ENCODE measurements around the gene CLCN4.

Gene CLCN4

DNA sequence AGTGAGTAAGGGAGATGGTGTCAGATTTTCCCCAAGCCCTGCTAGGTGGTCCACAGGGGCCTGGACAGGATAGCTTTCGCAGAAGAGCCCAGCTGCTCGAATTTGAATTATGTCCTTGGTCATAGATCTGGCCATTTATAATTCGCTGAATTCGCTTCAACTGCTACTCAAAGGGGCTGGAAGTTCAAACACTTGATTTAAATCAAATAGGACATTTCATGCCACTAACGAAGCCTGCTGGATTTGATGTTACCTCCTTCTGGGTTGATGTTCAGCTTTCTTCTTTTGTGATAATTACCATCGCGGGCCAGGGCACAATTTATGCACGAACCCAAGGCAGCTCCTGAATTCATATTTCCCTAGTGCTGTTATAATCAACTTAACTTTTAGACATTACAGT, 67.0 kb downstream of the CLCN4 start:
- Histone ChIP-seq H3K27me3 (ENCODE audit: insufficient read depth, low read length) (no peaks in the 10 kb centered on the region), H3K36me3 (ENCODE audit: insufficient read depth, low read length) (no peaks in the 10 kb centered on the region), H2AFZ (ENCODE audit: low read depth, low read length) (no peak overlapping the region), H3K4me1 (ENCODE audit: insufficient read depth, low read length) (peaks cover 3% of the 10 kb centered on the region), H3K9me3 (ENCODE audit: low read length) (peaks cover 2% of the 10 kb centered on the region), H3K4me3 (ENCODE audit: low read length) (no peak overlapping the region)

DNA sequence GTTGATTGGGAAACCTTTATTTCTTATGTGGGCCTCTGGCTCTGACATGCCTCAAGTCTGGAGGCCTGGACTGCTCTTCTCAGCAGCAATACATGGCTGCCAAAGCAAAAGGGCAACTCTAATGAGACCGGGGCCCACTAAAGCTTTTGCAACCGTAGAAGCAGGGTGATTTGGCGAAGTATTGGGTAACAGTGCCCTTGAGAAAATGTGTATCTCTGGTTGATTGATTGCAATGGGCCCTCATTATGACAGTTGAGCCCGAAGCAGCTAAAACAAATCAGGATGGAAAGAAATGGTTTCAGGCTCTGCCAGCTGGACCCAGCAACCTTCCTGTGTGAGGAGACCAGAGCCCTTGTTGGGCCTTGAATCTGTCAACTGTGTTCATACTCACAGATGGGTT, 73.4 kb downstream of the CLCN4 start:
- Histone ChIP-seq H3K36me3 (ENCODE audit: insufficient read depth, low read length) (no peaks in the 10 kb centered on the region), H2AFZ (ENCODE audit: low read depth, low read length) (no peak overlapping the region), H3K4me3 (ENCODE audit: low read length) (no peak overlapping the region), H3K9me3 (ENCODE audit: low read length) (no peaks in the 10 kb centered on the region), H3K27me3 (ENCODE audit: insufficient read depth, low read length) (peaks cover 4% of the 10 kb centered on the region), H3K4me1 (ENCODE audit: insufficient read depth, low read length) (no peaks in the 10 kb centered on the region)

DNA sequence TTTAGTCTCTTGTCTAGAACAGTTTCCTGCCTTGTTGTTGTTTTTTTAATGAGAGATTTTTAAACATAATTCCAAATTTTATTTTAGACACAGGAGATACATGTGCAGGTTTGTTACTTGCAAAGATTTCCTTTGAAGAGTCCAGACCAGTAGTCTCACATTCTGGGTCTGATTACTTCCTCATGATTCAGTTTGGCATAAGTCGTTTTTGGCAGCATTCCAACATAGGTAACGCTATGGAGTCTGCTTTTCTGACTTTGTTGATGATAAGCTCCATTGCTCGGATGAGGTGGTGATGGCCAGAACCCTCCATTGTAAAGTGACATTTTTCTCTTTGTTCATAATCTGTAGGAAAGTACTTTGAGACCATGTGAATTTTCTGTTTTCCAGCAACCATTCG, 74.7 kb downstream of the CLCN4 start:
- Histone ChIP-seq H3K9me3 (ENCODE audit: low read length) (no peaks in the 10 kb centered on the region), H3K4me1 (ENCODE audit: insufficient read depth, low read length) (no peaks in the 10 kb centered on the region), H3K36me3 (ENCODE audit: insufficient read depth, low read length) (no peaks in the 10 kb centered on the region), H2AFZ (ENCODE audit: low read depth, low read length) (no peak overlapping the region), H3K4me3 (ENCODE audit: low read length) (no peak overlapping the region), H3K27me3 (ENCODE audit: insufficient read depth, low read length) (peaks cover 8% of the 10 kb centered on the region)

DNA sequence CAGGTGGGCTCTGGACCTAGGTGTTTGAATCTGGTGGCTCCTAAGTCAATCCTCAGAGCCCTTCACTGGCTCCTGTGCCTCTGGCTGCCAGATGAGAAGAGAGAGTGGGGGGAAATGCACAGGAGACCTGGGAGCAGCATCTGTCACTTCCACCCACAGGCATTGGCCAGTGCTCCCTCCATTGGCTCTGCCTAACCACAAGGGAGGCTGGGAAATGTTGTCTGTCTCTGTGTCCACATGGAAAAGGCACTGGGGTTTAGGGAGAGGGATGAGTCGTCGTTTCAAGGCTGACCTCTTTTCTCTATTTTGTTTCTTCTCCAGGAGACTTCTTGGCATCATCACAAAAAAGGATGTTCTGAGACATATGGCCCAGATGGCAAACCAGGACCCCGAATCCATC, 76.4 kb downstream of the CLCN4 start:
- Histone ChIP-seq H3K4me1 (ENCODE audit: insufficient read depth, low read length) (no peaks in the 10 kb centered on the region), H3K4me3 (ENCODE audit: low read length) (no peak overlapping the region), H3K36me3 (ENCODE audit: insufficient read depth, low read length) (no peaks in the 10 kb centered on the region), H3K9me3 (ENCODE audit: low read length) (no peaks in the 10 kb centered on the region), H3K27me3 (ENCODE audit: insufficient read depth, low read length) (peaks cover 8% of the 10 kb centered on the region), H2AFZ (ENCODE audit: low read depth, low read length) (no peak overlapping the region)

DNA sequence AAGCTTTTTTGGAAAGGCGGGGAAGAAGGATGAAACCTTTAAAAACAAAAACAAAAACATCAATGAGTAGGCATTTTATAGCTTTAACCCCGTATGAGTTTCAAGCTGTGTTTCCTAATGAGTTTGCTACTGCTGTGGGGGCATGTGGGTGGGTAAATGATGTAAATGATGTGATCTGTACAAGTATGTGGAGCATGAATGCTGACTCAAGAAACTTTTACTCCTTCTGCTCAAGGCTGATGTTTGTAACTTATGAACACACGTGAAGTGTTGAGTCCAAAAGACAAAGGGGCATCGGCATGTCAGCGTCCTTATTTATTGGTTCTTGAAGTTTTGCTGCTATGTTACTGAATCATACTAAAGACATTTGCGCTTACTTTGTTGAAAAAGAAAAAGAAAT, 76.9 kb downstream of the CLCN4 start:
- H3K27me3 ChIP-seq (ENCODE audit: insufficient read depth, low read length) = peaks cover 8% of the 10 kb centered on the region
- no peak overlapping the region for H3K4me3 ChIP-seq (ENCODE audit: low read length)
- H3K4me1 ChIP-seq (ENCODE audit: insufficient read depth, low read length) = no peaks in the 10 kb centered on the region
- no peaks in the 10 kb centered on the region for H3K9me3 ChIP-seq (ENCODE audit: low read length)
- H2AFZ ChIP-seq (ENCODE audit: low read depth, low read length) = no peak overlapping the region
- H3K36me3 ChIP-seq (ENCODE audit: insufficient read depth, low read length) = no peaks in the 10 kb centered on the region

DNA sequence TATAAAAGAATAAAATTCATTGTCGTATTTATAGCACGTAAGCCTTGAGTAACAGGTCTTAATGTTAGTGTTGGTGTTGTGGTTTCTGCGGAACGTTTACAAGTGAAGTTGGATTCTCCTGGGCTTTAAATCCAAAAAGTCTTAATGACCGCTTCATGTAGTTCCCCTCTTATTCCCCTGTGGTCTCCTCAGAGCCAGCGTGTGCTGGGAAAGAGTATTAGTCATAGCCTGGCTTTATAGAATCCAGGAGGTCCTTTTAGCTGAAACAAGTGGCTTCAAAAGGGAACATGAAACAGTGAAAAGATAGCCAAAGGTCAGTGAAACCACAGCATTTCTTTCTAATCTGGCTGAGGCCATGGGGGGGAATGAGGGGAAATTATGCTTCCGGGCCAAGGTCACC, 79.1 kb downstream of the CLCN4 start:
- no peaks in the 10 kb centered on the region for H3K36me3 ChIP-seq (ENCODE audit: insufficient read depth, low read length)
- H3K4me3 ChIP-seq (ENCODE audit: low read length) = no peak overlapping the region
- peaks cover 8% of the 10 kb centered on the region for H3K27me3 ChIP-seq (ENCODE audit: insufficient read depth, low read length)
- H3K4me1 ChIP-seq (ENCODE audit: insufficient read depth, low read length) = no peaks in the 10 kb centered on the region
- H2AFZ ChIP-seq (ENCODE audit: low read depth, low read length) = no peak overlapping the region
- H3K9me3 ChIP-seq (ENCODE audit: low read length) = no peaks in the 10 kb centered on the region

DNA sequence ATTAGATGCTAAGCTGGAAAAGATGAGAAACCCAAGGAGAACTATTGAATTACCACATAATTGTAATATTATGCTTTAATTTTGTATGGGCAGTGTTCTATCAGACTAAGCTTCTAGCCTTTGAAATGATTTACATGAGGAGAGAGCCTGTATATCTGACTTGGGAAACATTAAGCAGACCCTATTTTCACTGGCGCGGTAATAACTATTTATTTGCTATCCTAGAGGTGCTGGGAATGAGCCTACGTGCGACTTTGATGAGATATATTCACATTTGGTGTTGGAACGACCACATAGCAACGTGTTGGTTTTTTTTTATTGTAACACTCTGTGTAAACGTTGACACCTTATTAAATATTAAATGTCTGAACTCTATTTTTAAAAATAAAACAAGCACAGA, 80.5 kb downstream of the CLCN4 start:
- no peaks in the 10 kb centered on the region for H3K4me1 ChIP-seq (ENCODE audit: insufficient read depth, low read length)
- H3K27me3 ChIP-seq (ENCODE audit: insufficient read depth, low read length) = peaks cover 8% of the 10 kb centered on the region
- H3K9me3 ChIP-seq (ENCODE audit: low read length) = no peaks in the 10 kb centered on the region
- no peak overlapping the region for H2AFZ ChIP-seq (ENCODE audit: low read depth, low read length)
- H3K36me3 ChIP-seq (ENCODE audit: insufficient read depth, low read length) = no peaks in the 10 kb centered on the region
- H3K4me3 ChIP-seq (ENCODE audit: low read length) = no peak overlapping the region

DNA sequence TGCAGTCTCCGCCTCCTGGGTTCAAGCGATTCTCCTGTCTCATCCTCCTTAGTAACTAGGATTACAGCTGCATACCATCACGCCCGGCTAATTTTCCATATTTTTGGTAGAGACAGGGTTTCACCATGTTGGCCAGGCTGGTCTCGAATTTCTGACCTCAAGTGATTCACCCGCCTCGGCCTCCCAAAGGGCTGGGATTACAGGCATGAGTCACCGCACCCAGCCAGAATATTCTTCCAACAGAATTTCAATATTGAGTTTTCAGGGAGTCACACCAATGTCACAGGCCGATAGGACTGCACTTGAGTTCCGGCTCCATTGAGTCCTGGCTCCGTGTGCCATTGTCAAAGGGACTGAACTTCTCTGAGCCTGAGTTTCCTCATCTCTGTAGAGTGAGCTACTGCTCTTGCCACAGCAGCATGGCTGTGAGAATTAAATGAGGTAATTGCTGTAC, 82.9 kb downstream of the CLCN4 start:
- H3K36me3 ChIP-seq (ENCODE audit: insufficient read depth, low read length) = no peaks in the 10 kb centered on the region
- no peaks in the 10 kb centered on the region for H3K4me1 ChIP-seq (ENCODE audit: insufficient read depth, low read length)
- H3K9me3 ChIP-seq (ENCODE audit: low read length) = no peaks in the 10 kb centered on the region
- no peak overlapping the region for H2AFZ ChIP-seq (ENCODE audit: low read depth, low read length)
- H3K4me3 ChIP-seq (ENCODE audit: low read length) = no peak overlapping the region
- H3K27me3 ChIP-seq (ENCODE audit: insufficient read depth, low read length) = peaks cover 4% of the 10 kb centered on the region

DNA sequence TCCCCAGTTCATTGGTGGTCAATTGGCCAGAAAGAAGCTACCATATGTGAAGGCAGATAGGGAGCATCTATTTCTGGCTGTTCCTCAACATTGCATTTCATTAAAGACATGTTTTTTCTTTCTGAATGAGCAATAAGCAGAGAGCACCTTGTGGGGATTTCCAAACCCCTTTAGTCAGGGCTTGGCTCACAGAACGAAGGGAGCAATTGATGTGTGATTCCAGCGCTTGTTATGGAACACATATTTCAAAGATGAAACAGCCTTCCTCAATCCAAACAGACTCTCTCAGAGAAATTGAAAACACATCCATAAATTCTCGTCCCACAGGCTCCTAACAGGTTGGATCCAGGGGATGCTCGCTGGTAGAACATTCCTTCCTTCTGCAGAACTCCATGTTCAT, 84.1 kb downstream of the CLCN4 start:
- no peaks in the 10 kb centered on the region for H3K4me1 ChIP-seq (ENCODE audit: insufficient read depth, low read length)
- no peaks in the 10 kb centered on the region for H3K36me3 ChIP-seq (ENCODE audit: insufficient read depth, low read length)
- peaks cover 7% of the 10 kb centered on the region for H3K27me3 ChIP-seq (ENCODE audit: insufficient read depth, low read length)
- no peak overlapping the region for H3K4me3 ChIP-seq (ENCODE audit: low read length)
- no peak overlapping the region for H2AFZ ChIP-seq (ENCODE audit: low read depth, low read length)
- no peaks in the 10 kb centered on the region for H3K9me3 ChIP-seq (ENCODE audit: low read length)

DNA sequence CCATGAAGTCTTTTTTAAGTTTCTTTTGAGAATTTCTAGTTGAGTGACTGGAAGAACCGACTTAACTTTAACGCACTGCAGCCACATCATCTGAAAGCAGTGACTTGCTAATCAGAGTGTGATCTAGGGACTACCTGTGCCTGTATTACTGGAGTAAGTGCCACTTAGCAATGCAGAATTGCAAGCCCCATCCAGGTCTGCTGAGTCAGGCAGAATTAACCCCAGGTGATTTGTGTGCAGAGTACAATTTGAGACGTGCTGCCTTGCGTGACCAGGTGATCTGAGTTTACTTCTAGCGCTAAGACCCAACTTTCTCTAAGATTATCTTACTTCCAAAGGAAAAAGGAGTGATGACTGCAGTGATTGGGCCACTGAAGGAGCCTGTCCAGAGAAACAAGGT, 85.3 kb downstream of the CLCN4 start:
- Histone ChIP-seq H2AFZ (ENCODE audit: low read depth, low read length) (no peak overlapping the region), H3K36me3 (ENCODE audit: insufficient read depth, low read length) (no peaks in the 10 kb centered on the region), H3K4me1 (ENCODE audit: insufficient read depth, low read length) (no peaks in the 10 kb centered on the region), H3K27me3 (ENCODE audit: insufficient read depth, low read length) (peaks cover 2% of the 10 kb centered on the region), H3K9me3 (ENCODE audit: low read length) (no peaks in the 10 kb centered on the region), H3K4me3 (ENCODE audit: low read length) (no peak overlapping the region)

DNA sequence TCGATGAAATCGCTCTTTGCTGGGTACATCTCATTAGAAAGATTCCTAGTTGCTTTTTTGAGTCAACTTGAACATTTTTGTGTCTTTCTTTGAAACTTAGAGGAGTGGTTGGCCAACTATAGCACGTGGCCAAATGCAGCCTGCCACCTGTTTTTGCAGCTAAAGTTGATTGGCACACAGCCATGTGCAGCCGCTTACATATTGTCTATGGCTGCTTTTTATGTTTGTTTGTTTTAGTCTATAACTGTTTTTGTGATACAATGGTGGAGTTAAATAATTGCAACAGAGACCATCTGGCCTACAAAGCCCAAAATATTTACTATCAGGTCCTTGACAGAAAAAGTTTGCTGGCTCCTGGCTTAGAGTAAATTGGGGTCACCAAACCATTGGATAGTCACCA, 86.3 kb downstream of the CLCN4 start:
- Histone ChIP-seq H3K27me3 (ENCODE audit: insufficient read depth, low read length) (peaks cover 6% of the 10 kb centered on the region), H3K4me3 (ENCODE audit: low read length) (no peak overlapping the region), H3K4me1 (ENCODE audit: insufficient read depth, low read length) (no peaks in the 10 kb centered on the region), H2AFZ (ENCODE audit: low read depth, low read length) (no peak overlapping the region), H3K9me3 (ENCODE audit: low read length) (no peaks in the 10 kb centered on the region), H3K36me3 (ENCODE audit: insufficient read depth, low read length) (no peaks in the 10 kb centered on the region)

DNA sequence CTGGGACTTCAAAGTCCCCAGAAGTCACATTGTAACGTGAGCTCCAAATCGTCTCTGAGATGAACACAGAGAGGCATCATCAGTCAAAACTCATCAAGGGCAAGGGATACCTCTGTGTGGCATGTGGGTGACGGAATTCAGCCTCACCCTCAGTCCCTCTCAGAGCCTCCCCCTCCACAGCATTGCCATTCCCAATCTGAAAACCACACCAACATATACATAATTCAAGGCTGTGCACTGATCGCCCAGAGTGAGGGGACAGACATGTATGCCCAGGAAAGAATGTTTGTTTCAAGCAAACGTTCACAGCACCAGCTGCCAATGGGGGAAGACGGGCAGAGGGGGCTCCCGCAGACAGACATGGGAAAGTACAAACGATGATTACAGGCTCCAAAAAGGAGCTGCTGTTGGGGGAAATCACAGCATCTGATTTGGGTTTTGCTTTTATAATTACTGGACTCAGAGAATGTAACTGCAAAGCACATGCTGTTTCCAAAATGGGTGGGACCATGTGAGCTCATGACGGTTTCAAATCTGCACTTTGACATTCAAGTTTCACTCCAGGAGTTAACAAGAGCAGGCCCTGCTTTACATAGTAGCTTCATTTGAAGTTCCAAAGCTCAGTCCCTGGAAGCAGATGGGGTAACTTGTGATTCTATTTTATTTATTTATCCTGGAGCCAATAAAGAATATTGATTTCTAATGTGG, 88.3 kb downstream of the CLCN4 start:
- Histone ChIP-seq H3K9me3 (ENCODE audit: low read length) (no peaks in the 10 kb centered on the region), H3K36me3 (ENCODE audit: insufficient read depth, low read length) (no peaks in the 10 kb centered on the region), H3K4me3 (ENCODE audit: low read length) (no peak overlapping the region)

DNA sequence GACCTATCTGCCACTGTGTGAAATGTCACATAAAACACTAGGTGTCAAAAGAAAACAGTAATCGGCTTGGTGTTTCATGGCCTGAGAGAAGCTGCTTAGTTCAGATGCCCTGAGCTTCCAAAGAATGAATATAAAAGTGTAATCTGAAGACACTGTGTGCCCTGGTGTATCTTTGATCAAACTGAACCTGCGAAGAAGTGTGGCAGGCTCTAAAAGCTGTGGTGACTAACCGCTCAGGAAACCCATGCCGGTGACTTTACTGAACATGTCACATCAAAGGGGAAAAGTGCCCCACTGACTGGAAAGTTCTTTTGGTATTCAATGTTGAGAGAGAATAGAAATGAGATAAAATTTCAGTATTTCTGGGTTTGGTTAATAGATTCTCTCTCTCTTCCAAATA, 89.1 kb downstream of the CLCN4 start:
- no peak overlapping the region for H2AFZ ChIP-seq (ENCODE audit: low read depth, low read length)
- H3K9me3 ChIP-seq (ENCODE audit: low read length) = no peaks in the 10 kb centered on the region
- H3K4me1 ChIP-seq (ENCODE audit: insufficient read depth, low read length) = no peaks in the 10 kb centered on the region
- peaks cover 6% of the 10 kb centered on the region for H3K27me3 ChIP-seq (ENCODE audit: insufficient read depth, low read length)
- no peak overlapping the region for H3K4me3 ChIP-seq (ENCODE audit: low read length)
- no peaks in the 10 kb centered on the region for H3K36me3 ChIP-seq (ENCODE audit: insufficient read depth, low read length)

More for the DNA sequence above, 88.3 kb downstream of the CLCN4 start:
- Histone ChIP-seq H2AFZ (ENCODE audit: low read depth, low read length) (no peak overlapping the region), H3K27me3 (ENCODE audit: insufficient read depth, low read length) (peaks cover 6% of the 10 kb centered on the region), H3K4me1 (ENCODE audit: insufficient read depth, low read length) (no peaks in the 10 kb centered on the region)

DNA sequence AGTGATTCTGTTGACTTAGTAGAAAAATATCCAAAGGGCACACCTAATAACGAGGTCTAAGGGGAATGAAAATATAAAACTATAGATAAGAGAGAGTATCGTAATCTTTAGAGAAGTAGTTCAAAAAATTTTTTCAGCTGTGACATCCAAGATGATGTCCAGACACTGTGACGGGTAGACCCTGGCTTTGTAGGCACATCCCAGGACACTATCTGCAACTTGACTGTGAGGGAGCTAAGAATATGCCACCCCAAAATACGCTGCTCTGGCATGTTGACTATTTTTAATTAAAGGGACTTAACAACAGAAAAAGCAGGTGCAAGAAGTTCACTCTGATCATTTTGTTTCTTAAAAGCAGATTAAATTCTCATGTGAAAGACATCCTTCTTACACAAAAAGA, 89.5 kb downstream of the CLCN4 start:
- no peak overlapping the region for H2AFZ ChIP-seq (ENCODE audit: low read depth, low read length)

More for the DNA sequence above, 89.5 kb downstream of the CLCN4 start:
- Histone ChIP-seq H3K4me3 (ENCODE audit: low read length) (no peak overlapping the region), H3K4me1 (ENCODE audit: insufficient read depth, low read length) (no peaks in the 10 kb centered on the region), H3K27me3 (ENCODE audit: insufficient read depth, low read length) (peaks cover 6% of the 10 kb centered on the region), H3K9me3 (ENCODE audit: low read length) (no peaks in the 10 kb centered on the region), H3K36me3 (ENCODE audit: insufficient read depth, low read length) (no peaks in the 10 kb centered on the region)
